ENCODE data around the gene TNFRSF25. TPM values are rescaled to one million over a fixed set of nuclear protein-coding genes. Genes with fewer than 3 reads are reported as not detected.

TNFRSF25 gene
- total and polyA plus RNA-seq, 10 of the 15 experiments (the other 5 are each of a cell fraction or from before 2014, with no cell fraction given), result 0.23 to 8.6 (median 0.46) TPM; not detected in 5

DNA sequence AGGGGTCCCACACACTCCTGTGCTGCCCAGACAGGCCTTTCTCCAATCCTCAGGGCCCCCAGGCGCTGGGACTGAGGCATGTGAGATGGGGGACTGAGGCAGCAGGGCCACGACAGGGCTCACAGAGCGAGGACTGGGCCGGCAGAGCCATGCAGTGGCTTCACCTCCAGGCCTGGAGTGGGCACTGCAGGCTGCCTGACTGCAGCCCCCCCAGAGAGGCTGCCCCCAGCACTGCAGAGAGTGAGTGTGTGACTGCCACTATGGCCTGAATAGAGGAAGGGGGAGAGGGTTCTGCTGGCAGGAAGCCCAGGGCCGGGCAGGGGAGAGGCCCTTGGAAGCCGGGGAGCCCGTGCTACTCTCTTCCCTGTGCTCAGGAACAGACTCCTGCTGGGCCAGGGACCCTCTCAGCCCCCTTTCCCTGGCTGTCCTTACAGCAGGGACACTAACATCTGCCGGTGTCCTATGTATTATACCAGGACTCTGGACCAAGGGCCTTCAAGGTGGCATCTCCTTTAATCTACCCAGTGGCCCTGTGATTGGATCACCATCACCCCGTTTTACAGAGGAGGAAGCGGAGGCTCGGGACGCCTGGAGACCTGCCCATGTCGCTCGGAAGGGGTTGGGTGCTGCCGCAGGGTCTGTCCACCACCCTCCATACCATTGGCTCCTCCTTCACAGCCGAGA lies 45.7 kb upstream of the TNFRSF25 start:
- DNase-seq (ENCODE audit: low read depth, low spot score), result no peak
- 34% methylated on average over 15 of the region's 16 CpGs for WGBS (ENCODE audit: insufficient coverage, insufficient replicate concordance, low lambda C conversion rate, missing lambda C conversion rate)
- RAD21 ChIA-PET (ENCODE audit: unreplicated experiment), result no interaction called here

More for the DNA sequence above, 45.7 kb upstream of the TNFRSF25 start:
- Histone ChIP-seq H3K27me3 (replicated peaks in 1 of 2; ENCODE audit: control insufficient read depth in 2 of 2, insufficient read depth in 2 of 2, low read length in 1 of 2) (no peaks in the 10 kb centered on the region; a peak in 1 of 4 replicates), H3K9ac (ENCODE audit: control insufficient read depth, insufficient read depth, low read length) (no peak overlapping the region), H3K4me3 (no peak overlapping the region), H3K27ac (ENCODE audit: control insufficient read depth, insufficient read depth) (no peak overlapping the region), H3K4me2 (ENCODE audit: control insufficient read depth, insufficient read depth) (no peak overlapping the region), H3K79me2 (ENCODE audit: control insufficient read depth, insufficient read depth, low read length) (no peaks in the 10 kb centered on the region), H2AFZ (ENCODE audit: control insufficient read depth, low read depth, low read length) (no peak overlapping the region), H3K36me3 (ENCODE audit: control insufficient read depth in 2 of 2, insufficient read depth in 2 of 2, low read length in 1 of 2) (no peaks in the 10 kb centered on the region), H4K20me1 (ENCODE audit: control insufficient read depth, insufficient read depth) (no peaks in the 10 kb centered on the region), H3K9me3 (replicated peaks; ENCODE audit: control insufficient read depth, insufficient read depth, low read length) (no peaks in the 10 kb centered on the region), H3K4me1 (ENCODE audit: control insufficient read depth, insufficient read depth, low read length) (no peaks in the 10 kb centered on the region)
- in situ Hi-C loops (cut with MboI) (no loop called here), intact Hi-C loops (cut with micrococcal nuclease; ENCODE audit: unreplicated experiment) (no loop called here)
- BruUV-seq (replicated peaks), result no TSS peak
- TF ChIP-seq EZH2 (IDR thresholded peaks at IDR 0.05; ENCODE audit: borderline replicate concordance, control insufficient read depth, low read depth, low read length), result no peak
- TF ChIP-seq, protein P1, sequence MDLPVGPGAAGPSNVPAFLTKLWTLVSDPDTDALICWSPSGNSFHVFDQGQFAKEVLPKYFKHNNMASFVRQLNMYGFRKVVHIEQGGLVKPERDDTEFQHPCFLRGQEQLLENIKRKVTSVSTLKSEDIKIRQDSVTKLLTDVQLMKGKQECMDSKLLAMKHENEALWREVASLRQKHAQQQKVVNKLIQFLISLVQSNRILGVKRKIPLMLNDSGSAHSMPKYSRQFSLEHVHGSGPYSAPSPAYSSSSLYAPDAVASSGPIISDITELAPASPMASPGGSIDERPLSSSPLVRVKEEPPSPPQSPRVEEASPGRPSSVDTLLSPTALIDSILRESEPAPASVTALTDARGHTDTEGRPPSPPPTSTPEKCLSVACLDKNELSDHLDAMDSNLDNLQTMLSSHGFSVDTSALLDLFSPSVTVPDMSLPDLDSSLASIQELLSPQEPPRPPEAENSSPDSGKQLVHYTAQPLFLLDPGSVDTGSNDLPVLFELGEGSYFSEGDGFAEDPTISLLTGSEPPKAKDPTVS (IDR thresholded peaks at IDR 0.05; ENCODE audit: low read depth, low read length), result no peak
- no peak for TF ChIP-seq MTA2 (IDR thresholded peaks at IDR 0.05; ENCODE audit: low read depth)
- no peak for TF ChIP-seq CHD2 (IDR thresholded peaks at IDR 0.05; ENCODE audit: borderline replicate concordance, low read depth, low read length)
- TF ChIP-seq, protein P2, sequence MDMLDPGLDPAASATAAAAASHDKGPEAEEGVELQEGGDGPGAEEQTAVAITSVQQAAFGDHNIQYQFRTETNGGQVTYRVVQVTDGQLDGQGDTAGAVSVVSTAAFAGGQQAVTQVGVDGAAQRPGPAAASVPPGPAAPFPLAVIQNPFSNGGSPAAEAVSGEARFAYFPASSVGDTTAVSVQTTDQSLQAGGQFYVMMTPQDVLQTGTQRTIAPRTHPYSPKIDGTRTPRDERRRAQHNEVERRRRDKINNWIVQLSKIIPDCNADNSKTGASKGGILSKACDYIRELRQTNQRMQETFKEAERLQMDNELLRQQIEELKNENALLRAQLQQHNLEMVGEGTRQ (IDR thresholded peaks at IDR 0.05; ENCODE audit: borderline replicate concordance, low read depth, low read length), result no peak
- TF ChIP-seq SREBF1 (IDR thresholded peaks at IDR 0.05; ENCODE audit: low read length), result no peak
- FAIRE-seq, result no peak
- ChIA-PET CTCF (interaction anchor here (1.8 to 3.5 kb wide), 4 partner anchors 10 to 21 kb away, joined by 4 to 25 read pairs (median 8); partner anchors contain the start of gene PLEKHG5), SMC1A (ENCODE audit: uncharacterized antibody, unreplicated experiment) (interaction anchor here (1.5 kb wide), 1 partner anchor 9 kb away, joined by 3 read pairs; no protein-coding TSS in a partner anchor), POLR2A (no interaction called here)
- ATAC-seq, result no peak
